Hematopoietic multipotent progenitor cell treated with erythropoietin and hydrocortisone succinate and interleukin-3 and kit ligand, for 15 days (in vitro differentiated cells): Measurements from ENCODE around the gene PHF2.

Experiments used
- DNase-seq: peaks from one replicate; pipeline ENCODE4 v3.0.0-alpha.2; 2015; ENCODE audit warnings: low spot score

The PHF2 gene

GRCh38 chr9:93652604-93653592, 76.5 kb downstream of the PHF2 start:
- DNase-seq, result no peak

GRCh38 chr9:93653760-93654159, 77.4 kb downstream of the PHF2 start:
- DNase-seq, result no peak

GRCh38 chr9:93654351-93654961, 78.1 kb downstream of the PHF2 start:
- DNase-seq, result no peak

GRCh38 chr9:93655621-93656425, 79.4 kb downstream of the PHF2 start:
- DNase-seq, result no peak

- no peak for DNase-seq
Measured at GRCh38 chr9:93656426-93657239, 80.2 kb downstream of the PHF2 start.

GRCh38 chr9:93657331-93658111, 81.1 kb downstream of the PHF2 start:
- DNase-seq, result no peak

GRCh38 chr9:93658184-93658925, 82.0 kb downstream of the PHF2 start:
- DNase-seq, result no peak

- DNase-seq, result no peak
Measured at GRCh38 chr9:93659044-93659836, 82.9 kb downstream of the PHF2 start.

- DNase-seq, result no peak
Measured at GRCh38 chr9:93659837-93660177, 83.4 kb downstream of the PHF2 start.

- no peak for DNase-seq
Measured at GRCh38 chr9:93660352-93661046, 84.1 kb downstream of the PHF2 start.

- no peak for DNase-seq
Measured at GRCh38 chr9:93661591-93661990, 85.2 kb downstream of the PHF2 start.

- DNase-seq, result no peak
Measured at GRCh38 chr9:93662016-93662638, 85.7 kb downstream of the PHF2 start.

GRCh38 chr9:93662952-93663572, 86.7 kb downstream of the PHF2 start:
- no peak for DNase-seq

- DNase-seq, result no peak
Measured at GRCh38 chr9:93663877-93664548, 87.6 kb downstream of the PHF2 start.

GRCh38 chr9:93664549-93665120, 88.3 kb downstream of the PHF2 start:
- no peak for DNase-seq

GRCh38 chr9:93665128-93665636, 88.8 kb downstream of the PHF2 start:
- DNase-seq, result no peak
